ENCODE results near the gene DES.

Gene DES

GRCh38 chr2:219448776-219449341 lies 30.7 kb downstream of the DES start:
- no peak for DNase-seq (ENCODE audit: low spot score)
- TF ChIP-seq CTCF (IDR thresholded peaks at IDR 0.05; ENCODE audit: extremely low read depth, insufficient read depth, missing control alignments): no peak

GRCh38 chr2:219449609-219450008 lies 31.4 kb downstream of the DES start:
- no peak for TF ChIP-seq CTCF (IDR thresholded peaks at IDR 0.05; ENCODE audit: extremely low read depth, insufficient read depth, missing control alignments)
- no peak for DNase-seq (ENCODE audit: low spot score)
- in situ Hi-C loops (cut with MboI; ENCODE audit: low pct_unique_long_range_greater_than_20kb, low sequenced_read_pairs, unreplicated experiment): no loop called here

More at GRCh38 chr2:219448776-219449341, 30.7 kb downstream of the DES start:
- in situ Hi-C loops (cut with MboI; ENCODE audit: low pct_unique_long_range_greater_than_20kb, low sequenced_read_pairs, unreplicated experiment): no loop called here

- DNase-seq (ENCODE audit: low spot score): no peak
- no peak for TF ChIP-seq CTCF (IDR thresholded peaks at IDR 0.05; ENCODE audit: extremely low read depth, insufficient read depth, missing control alignments)
- in situ Hi-C loops (cut with MboI; ENCODE audit: low pct_unique_long_range_greater_than_20kb, low sequenced_read_pairs, unreplicated experiment): no loop called here
These were observed 33.6 kb downstream of the DES start for GRCh38 chr2:219451661-219452360.

- in situ Hi-C loops (cut with MboI; ENCODE audit: low pct_unique_long_range_greater_than_20kb, low sequenced_read_pairs, unreplicated experiment): no loop called here
- TF ChIP-seq CTCF (IDR thresholded peaks at IDR 0.05; ENCODE audit: extremely low read depth, insufficient read depth, missing control alignments): no peak
- DNase-seq (ENCODE audit: low spot score): no peak
These were observed 34.5 kb downstream of the DES start for GRCh38 chr2:219452361-219453317.

GRCh38 chr2:219453671-219454590 lies 35.8 kb downstream of the DES start:
- no peak for TF ChIP-seq CTCF (IDR thresholded peaks at IDR 0.05; ENCODE audit: extremely low read depth, insufficient read depth, missing control alignments)

GRCh38 chr2:219455581-219455980 lies 37.4 kb downstream of the DES start:
- DNase-seq (ENCODE audit: low spot score): no peak
- in situ Hi-C loops (cut with MboI; ENCODE audit: low pct_unique_long_range_greater_than_20kb, low sequenced_read_pairs, unreplicated experiment): no loop called here
- TF ChIP-seq CTCF (IDR thresholded peaks at IDR 0.05; ENCODE audit: extremely low read depth, insufficient read depth, missing control alignments): no peak

More at GRCh38 chr2:219453671-219454590, 35.8 kb downstream of the DES start:
- DNase-seq (ENCODE audit: low spot score): no peak
- in situ Hi-C loops (cut with MboI; ENCODE audit: low pct_unique_long_range_greater_than_20kb, low sequenced_read_pairs, unreplicated experiment): no loop called here
